Measurements from ENCODE around the gene NPFF.

DNA sequence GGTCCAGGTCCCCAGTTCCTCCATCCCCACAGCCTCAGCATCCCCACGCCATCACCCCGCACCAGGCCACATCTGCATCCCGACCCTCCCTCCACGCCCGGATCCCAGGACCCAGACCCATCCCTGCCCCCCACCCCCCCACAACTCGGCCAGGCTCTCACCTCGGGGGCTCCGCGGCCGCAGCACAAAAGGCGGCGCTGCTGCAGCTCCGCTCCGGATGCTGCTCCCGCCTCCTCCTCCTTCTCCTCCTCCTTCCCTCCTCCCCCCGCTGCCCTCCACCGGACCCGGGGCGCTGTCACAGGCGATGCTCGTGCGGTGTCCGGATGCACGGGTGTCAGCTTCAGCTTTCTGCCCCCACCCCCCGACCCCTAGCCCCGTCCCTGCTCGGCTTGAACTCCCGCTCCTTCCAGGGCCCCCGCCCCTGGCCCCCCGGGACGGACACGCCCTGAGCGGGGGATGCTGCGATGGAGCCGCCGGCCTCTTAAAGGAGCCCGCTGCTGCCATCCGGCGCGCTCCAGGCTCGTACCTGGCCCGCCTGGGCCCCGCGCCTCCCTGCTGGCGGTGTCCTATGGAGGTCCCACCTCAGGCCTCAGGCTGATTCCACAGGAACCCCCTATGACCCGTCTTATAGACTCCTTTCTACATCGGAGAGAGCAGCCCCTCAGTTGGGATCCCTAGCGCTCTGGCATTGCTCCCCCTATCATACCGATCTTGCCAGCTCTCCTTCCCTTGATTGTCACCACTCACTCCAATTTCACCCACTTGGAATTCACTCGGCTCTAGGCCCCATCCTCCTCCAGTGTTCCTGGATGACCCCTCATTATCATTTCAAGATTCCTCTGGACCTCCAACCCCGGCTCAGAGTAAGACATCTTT is 7.8 kb downstream of the NPFF start, which contains the start of gene MAP3K12:
- TF ChIP-seq ZBTB7A (IDR thresholded peaks at IDR 0.05; ENCODE audit: low read depth) (peak; percentile 29; the same call in 1 of the 2 replicates), CREB1 (IDR thresholded peaks at IDR 0.05; ENCODE audit: low read depth) (no peak), TCF12 (IDR thresholded peaks at IDR 0.05; ENCODE audit: low read depth) (no peak; the same call in 1 of the 2 replicates), YY1 (IDR thresholded peaks at IDR 0.05; ENCODE audit: low read depth) (no peak), RAD21 (IDR thresholded peaks at IDR 0.05; ENCODE audit: low read depth) (no peak), NFIC (IDR thresholded peaks at IDR 0.05) (no peak), EP300 (IDR thresholded peaks at IDR 0.05; ENCODE audit: borderline replicate concordance) (no peak), EGR1 (IDR thresholded peaks at IDR 0.05) (peak; percentile 24; the same call in 1 of the 2 replicates), CEBPB (IDR thresholded peaks at IDR 0.05) (no peak), TAF1 (IDR thresholded peaks at IDR 0.05; ENCODE audit: low read depth) (peak; percentile 37; the same call in 1 of the 2 replicates), FOXM1 (IDR thresholded peaks at IDR 0.05; ENCODE audit: borderline replicate concordance, low read depth) (no peak), TEAD4 (IDR thresholded peaks at IDR 0.05) (no peak)
- TF ChIP-seq, protein P1, sequence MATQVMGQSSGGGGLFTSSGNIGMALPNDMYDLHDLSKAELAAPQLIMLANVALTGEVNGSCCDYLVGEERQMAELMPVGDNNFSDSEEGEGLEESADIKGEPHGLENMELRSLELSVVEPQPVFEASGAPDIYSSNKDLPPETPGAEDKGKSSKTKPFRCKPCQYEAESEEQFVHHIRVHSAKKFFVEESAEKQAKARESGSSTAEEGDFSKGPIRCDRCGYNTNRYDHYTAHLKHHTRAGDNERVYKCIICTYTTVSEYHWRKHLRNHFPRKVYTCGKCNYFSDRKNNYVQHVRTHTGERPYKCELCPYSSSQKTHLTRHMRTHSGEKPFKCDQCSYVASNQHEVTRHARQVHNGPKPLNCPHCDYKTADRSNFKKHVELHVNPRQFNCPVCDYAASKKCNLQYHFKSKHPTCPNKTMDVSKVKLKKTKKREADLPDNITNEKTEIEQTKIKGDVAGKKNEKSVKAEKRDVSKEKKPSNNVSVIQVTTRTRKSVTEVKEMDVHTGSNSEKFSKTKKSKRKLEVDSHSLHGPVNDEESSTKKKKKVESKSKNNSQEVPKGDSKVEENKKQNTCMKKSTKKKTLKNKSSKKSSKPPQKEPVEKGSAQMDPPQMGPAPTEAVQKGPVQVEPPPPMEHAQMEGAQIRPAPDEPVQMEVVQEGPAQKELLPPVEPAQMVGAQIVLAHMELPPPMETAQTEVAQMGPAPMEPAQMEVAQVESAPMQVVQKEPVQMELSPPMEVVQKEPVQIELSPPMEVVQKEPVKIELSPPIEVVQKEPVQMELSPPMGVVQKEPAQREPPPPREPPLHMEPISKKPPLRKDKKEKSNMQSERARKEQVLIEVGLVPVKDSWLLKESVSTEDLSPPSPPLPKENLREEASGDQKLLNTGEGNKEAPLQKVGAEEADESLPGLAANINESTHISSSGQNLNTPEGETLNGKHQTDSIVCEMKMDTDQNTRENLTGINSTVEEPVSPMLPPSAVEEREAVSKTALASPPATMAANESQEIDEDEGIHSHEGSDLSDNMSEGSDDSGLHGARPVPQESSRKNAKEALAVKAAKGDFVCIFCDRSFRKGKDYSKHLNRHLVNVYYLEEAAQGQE (IDR thresholded peaks at IDR 0.05; ENCODE audit: low read depth): no peak
- TF ChIP-seq, protein P2, sequence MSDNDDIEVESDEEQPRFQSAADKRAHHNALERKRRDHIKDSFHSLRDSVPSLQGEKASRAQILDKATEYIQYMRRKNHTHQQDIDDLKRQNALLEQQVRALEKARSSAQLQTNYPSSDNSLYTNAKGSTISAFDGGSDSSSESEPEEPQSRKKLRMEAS (IDR thresholded peaks at IDR 0.05): no peak; the same call in 1 of the 2 replicates
